Stimulated activated CD8-positive, alpha-beta memory T cell treated with anti-CD3 and anti-CD28 coated beads, Interleukin-15, amount 100 ng/mL, for 24 hours (primary cell): ENCODE data around the gene HYDIN.
"Not testable (repeated sequence)": the region's sequence is repeated elsewhere in the genome, so short reads cannot be mapped to it uniquely, and the experiment has no call there.

ENCODE experiments used
- DNase-seq: peaks from one replicate; pipeline ENCODE4 v3.0.0-alpha.2; 2020; ENCODE audit warnings: low read depth

The HYDIN gene

GRCh38 chr16:70992511-70992910 is 238.0 kb downstream of the HYDIN start:
- DNase-seq, result not testable (repeated sequence)

GRCh38 chr16:70987019-70987715 is 243.4 kb downstream of the HYDIN start:
- not testable (repeated sequence) for DNase-seq

- DNase-seq, result not testable (repeated sequence)
Observed at GRCh38 chr16:70984675-70985074, 245.8 kb downstream of the HYDIN start.

GRCh38 chr16:70968332-70968731 is 262.2 kb downstream of the HYDIN start:
- DNase-seq, result not testable (repeated sequence)

GRCh38 chr16:70960169-70960568 is 270.4 kb downstream of the HYDIN start:
- DNase-seq, result not testable (repeated sequence)

GRCh38 chr16:70954922-70955321 is 275.6 kb downstream of the HYDIN start:
- not testable (repeated sequence) for DNase-seq

- not testable (repeated sequence) for DNase-seq
Observed at GRCh38 chr16:70953824-70954223, 276.7 kb downstream of the HYDIN start.

- not testable (repeated sequence) for DNase-seq
Observed at GRCh38 chr16:70943551-70943950, 287.0 kb downstream of the HYDIN start.

GRCh38 chr16:70939690-70940359 is 290.7 kb downstream of the HYDIN start:
- not testable (repeated sequence) for DNase-seq

GRCh38 chr16:70936781-70937525 is 293.6 kb downstream of the HYDIN start:
- not testable (repeated sequence) for DNase-seq

- not testable (repeated sequence) for DNase-seq
Observed at GRCh38 chr16:70935325-70935724, 295.2 kb downstream of the HYDIN start.

- not testable (repeated sequence) for DNase-seq
Observed at GRCh38 chr16:70933746-70934145, 296.8 kb downstream of the HYDIN start.

GRCh38 chr16:70930757-70931156 is 299.8 kb downstream of the HYDIN start:
- DNase-seq, result not testable (repeated sequence)

GRCh38 chr16:70922164-70922563 is 308.4 kb downstream of the HYDIN start:
- not testable (repeated sequence) for DNase-seq

- not testable (repeated sequence) for DNase-seq
Observed at GRCh38 chr16:70920661-70921060, 309.9 kb downstream of the HYDIN start.

- DNase-seq, result not testable (repeated sequence)
Observed at GRCh38 chr16:70888208-70888607, 342.3 kb downstream of the HYDIN start.

GRCh38 chr16:70884652-70885051 is 345.9 kb downstream of the HYDIN start:
- not testable (repeated sequence) for DNase-seq

- DNase-seq, result not testable (repeated sequence)
Observed at GRCh38 chr16:70882311-70882710, 348.2 kb downstream of the HYDIN start.

- not testable (repeated sequence) for DNase-seq
Observed at GRCh38 chr16:70877895-70878294, 352.6 kb downstream of the HYDIN start.

GRCh38 chr16:70876442-70876841 is 354.1 kb downstream of the HYDIN start:
- DNase-seq, result not testable (repeated sequence)

GRCh38 chr16:70864698-70865097 is 365.8 kb downstream of the HYDIN start:
- not testable (repeated sequence) for DNase-seq

GRCh38 chr16:70861996-70862395 is 368.5 kb downstream of the HYDIN start:
- DNase-seq, result not testable (repeated sequence)
